Gastroesophageal sphincter (tissue), 3 donors: ENCODE measurements around the gene TP73.

Experiments used
- EP300 ChIP-seq: sonication (generic); formaldehyde crosslinking; IDR thresholded peaks from one replicate; pipeline ENCODE4 v1.6.1; 2017; ENCODE audit warnings: antibody characterized with exemption, mild to moderate bottlenecking
- POLR2A ChIP-seq, 2 donors: fragments of 450-650 bp; IDR thresholded peaks; one replicate each; pipeline ENCODE4 v1.6.1; 2017; ENCODE audit warnings: antibody characterized with exemption in 2 of 2, mild to moderate bottlenecking in 2 of 2, moderate library complexity in 1 of 2
- POLR2AphosphoS5 ChIP-seq: sonication (generic); formaldehyde crosslinking; IDR thresholded peaks from one replicate; pipeline ENCODE4 v1.6.1; 2017; ENCODE audit warnings: antibody characterized with exemption
- TF ChIP-seq, protein P1 (sequence below), 4 experiments: fragments of 200-600 bp in 2 of 4; fragments of 450-650 bp in 2 of 4; sonication (generic) in 1 of 4; IDR thresholded peaks; one replicate each; pipeline ENCODE4 v1.5.1; 2017 to 2019; ENCODE audit warnings: antibody characterized with exemption in 4 of 4, mild to moderate bottlenecking in 2 of 4, moderate library complexity in 2 of 4

GRCh38 chr1:3630914-3631313 is 21.4 kb upstream of the TP73 start:
- TF ChIP-seq EP300 (no peak), POLR2A (IDR thresholded peaks at IDR 0.05) (no peak), POLR2AphosphoS5 (no peak)
- TF ChIP-seq, protein P1, sequence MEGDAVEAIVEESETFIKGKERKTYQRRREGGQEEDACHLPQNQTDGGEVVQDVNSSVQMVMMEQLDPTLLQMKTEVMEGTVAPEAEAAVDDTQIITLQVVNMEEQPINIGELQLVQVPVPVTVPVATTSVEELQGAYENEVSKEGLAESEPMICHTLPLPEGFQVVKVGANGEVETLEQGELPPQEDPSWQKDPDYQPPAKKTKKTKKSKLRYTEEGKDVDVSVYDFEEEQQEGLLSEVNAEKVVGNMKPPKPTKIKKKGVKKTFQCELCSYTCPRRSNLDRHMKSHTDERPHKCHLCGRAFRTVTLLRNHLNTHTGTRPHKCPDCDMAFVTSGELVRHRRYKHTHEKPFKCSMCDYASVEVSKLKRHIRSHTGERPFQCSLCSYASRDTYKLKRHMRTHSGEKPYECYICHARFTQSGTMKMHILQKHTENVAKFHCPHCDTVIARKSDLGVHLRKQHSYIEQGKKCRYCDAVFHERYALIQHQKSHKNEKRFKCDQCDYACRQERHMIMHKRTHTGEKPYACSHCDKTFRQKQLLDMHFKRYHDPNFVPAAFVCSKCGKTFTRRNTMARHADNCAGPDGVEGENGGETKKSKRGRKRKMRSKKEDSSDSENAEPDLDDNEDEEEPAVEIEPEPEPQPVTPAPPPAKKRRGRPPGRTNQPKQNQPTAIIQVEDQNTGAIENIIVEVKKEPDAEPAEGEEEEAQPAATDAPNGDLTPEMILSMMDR (IDR thresholded peaks at IDR 0.05): no peak
